ENCODE results near the gene CAPN9.
"Not testable (repeated sequence)": the region's sequence is repeated elsewhere in the genome, so short reads cannot be mapped to it uniquely, and the experiment has no call there.

CAPN9 gene, protein sequence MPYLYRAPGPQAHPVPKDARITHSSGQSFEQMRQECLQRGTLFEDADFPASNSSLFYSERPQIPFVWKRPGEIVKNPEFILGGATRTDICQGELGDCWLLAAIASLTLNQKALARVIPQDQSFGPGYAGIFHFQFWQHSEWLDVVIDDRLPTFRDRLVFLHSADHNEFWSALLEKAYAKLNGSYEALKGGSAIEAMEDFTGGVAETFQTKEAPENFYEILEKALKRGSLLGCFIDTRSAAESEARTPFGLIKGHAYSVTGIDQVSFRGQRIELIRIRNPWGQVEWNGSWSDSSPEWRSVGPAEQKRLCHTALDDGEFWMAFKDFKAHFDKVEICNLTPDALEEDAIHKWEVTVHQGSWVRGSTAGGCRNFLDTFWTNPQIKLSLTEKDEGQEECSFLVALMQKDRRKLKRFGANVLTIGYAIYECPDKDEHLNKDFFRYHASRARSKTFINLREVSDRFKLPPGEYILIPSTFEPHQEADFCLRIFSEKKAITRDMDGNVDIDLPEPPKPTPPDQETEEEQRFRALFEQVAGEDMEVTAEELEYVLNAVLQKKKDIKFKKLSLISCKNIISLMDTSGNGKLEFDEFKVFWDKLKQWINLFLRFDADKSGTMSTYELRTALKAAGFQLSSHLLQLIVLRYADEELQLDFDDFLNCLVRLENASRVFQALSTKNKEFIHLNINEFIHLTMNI

DNA sequence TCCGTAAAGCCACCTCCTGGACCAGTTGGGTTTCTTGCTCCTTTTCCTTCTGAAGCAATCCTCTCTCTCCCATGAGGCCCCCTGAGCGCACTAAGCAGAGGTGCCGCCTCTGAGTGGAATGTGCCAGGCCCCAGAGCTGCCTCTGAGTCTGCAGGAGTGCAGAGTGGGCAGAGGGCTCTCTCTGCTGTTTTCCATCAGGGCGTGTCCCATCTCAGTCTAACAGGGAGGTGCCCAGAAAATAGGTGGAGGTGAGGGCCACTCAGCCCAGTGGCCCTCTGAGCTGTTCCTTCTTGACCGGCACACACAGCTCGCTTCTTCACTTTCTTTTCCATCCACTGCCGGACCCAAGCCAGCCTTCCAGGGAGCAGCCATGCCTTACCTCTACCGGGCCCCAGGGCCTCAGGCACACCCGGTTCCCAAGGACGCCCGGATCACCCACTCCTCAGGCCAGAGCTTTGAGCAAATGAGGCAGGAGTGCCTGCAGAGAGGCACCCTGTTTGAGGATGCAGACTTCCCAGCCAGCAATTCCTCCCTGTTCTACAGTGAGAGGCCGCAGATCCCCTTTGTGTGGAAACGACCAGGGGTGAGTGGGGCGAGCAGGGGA, at the start of gene CAPN9:
CAPN9 (plus strand) TSS at position 262 of the 604 bp plus-strand sequence; CDS start at position 371, 109 bp downstream.
- no peak for DNase-seq (ENCODE audit: low spot score)

DNA sequence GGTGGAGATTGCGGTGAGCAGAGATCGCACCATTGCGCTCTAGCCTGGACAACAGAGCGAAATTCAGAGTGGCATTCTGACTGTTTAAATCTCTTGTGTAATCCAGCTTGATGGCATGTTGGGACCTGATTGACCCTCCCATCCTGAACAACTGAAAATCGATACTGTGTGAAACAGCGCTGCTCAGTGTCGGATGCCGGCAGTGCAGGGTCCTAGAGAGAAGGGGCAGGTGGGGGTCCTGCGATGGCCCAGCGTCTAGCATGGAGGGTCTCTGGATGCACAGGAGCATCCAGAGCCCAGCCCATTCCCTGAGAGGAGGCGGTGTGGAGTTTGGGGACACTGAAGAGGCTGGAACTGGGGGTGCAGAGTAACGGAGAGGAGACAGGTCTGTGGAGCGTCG, 49.1 kb upstream of the CAPN9 start:
- no peak for DNase-seq (ENCODE audit: low spot score)

DNA sequence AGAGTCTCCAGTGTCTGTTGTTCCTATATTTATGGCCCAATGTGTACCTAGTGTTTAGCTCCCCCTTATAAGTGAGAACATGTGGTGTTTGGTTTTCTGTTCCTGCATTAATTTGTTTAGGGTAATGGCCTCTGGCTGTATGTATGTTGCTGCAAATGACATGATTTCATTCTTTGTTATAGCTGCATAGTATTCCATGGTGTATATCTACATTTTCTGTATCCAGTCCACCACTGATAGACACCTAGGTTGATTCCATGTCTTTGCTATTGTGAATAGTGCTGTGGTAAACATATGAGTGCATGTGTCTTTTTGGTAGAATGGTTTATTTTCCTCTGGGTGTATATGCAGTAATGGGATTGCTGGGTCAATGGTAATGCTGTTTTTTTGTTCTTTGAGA, 48.2 kb upstream of the CAPN9 start:
- not testable (repeated sequence) for DNase-seq (ENCODE audit: low spot score)

DNA sequence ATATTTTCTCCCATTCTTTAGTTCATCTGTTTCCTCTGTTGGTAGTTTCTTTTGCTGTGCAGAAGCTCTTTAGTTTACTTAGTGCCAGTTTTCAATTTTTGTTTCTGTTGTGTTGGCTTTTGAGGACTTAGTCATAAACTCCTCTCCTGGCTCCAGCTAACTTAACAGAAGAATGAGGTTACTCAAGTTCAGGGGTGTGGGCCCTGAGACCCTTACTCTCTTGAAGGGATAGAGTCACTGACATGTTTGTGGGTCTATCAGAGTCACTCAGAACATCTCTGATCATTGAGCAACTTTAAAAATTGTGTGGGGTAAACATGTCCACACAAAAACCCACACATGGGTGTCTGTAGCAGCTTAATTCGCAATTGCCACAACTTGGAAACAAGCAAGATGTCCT, 47.5 kb upstream of the CAPN9 start:
- DNase-seq (ENCODE audit: low spot score), result no peak

DNA sequence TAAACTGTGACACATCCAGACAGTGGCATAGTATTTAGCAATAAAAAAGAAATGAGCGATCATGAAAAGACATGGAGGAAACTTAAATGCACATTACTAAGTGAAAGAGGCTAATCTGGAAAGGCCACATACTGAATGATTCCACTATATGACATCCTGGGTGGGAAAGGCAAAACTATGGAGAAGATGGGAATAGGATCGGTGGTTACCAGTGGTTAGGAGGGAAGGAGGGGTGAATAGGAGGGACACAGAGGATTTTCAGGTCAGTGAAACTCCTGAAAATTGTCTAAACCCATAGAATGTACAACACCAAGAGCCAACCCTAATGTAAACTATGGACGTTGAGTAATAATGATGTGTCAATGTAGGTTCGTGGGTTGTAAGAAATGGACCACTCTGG, 47.1 kb upstream of the CAPN9 start:
- DNase-seq (ENCODE audit: low spot score), result no peak

DNA sequence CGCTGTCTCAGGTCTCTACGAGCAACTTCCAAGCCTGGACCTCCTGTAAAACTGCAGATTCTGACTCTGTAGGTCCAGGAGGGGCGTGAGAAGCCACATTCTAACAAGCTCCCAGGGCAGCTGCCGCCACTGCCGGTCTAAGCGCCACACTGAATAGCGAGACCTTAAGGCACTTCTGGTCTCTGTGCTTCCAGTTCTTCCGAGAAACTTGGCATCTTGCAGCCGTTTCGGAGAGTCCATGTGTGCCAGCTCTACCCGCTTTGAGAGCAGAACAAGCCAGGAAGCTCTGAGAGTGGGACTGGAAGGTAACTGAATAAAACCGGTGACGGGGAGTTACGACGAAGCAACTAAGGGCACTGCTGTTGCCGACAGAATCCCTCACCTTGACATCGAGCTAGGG, 45.8 kb upstream of the CAPN9 start:
- DNase-seq (ENCODE audit: low spot score), result peak; percentile 53

DNA sequence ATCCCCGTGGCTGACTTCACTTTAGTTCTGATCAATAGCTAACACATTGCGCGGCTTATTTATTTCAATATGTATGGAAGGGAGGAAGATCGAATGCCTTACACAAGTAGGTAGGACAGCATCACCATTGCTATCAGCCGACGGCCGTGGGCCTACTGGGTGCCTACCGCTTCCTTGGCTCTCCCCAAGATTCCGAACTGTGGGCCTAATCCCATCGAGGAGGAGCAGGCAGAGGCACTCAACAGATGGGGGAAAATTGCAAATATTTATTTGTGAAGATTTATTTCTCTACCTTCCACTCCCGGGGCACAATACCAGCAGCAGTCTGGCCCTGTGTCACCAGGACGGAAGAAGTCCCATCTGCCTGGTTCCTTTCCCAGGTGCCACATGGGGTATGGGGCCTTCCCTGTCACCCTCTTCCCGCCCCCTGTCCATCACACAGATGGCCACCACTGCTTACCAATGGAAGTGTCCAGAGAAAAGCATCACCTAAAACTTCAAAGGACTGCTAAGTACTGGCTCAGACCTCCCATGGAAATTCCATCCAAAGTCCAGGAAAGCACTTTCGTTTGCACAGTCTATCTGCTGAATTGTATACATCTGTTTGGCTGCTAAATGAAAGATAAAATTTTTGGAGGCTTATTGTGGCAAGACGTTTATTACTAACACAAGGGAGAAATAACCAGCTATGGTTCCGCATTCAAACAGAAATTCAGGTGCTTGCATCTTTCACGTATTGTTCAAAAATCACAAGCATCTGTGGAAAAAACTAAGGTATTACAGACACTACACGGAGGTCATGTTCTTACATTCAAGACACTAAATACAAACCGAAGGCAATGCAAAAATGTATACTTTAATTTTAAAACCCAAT, 45.1 kb upstream of the CAPN9 start:
- no peak for DNase-seq (ENCODE audit: low spot score)

DNA sequence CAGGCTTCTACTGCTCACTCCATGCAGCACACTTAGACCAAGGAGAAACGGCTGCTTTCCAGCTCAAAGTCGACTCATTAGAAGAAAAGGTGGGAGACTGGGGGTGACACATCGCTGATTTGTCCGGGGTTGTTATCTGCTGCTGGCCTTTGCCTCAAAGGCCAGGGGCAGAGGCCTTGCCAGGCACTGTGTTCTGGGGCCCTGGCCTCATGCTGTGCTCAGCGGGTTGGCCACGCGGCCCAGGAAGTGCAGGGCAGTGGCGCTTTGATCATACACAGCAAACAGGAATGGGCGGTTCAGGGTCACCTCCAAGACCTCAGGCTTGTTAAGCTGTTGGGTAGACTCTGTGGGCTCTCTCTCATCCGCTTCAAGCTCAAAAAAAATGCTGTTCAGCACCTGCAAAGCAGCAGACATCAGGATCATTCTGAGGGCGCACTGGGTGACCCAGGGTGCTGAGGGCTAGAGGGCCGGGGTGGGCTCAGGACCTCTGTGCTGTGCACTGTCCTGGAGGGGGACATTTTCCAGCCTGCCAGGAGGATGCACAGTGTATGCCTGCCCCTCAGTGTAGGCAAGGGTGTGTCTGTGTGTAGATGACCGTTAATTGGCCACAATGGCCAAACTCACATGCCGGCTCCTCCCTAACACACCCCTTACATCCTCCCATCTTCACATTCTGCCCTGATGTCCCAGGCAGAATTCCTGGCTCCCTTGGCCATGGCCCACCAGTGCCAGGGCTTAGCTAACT, 44.1 kb upstream of the CAPN9 start:
- DNase-seq (ENCODE audit: low spot score), result no peak

DNA sequence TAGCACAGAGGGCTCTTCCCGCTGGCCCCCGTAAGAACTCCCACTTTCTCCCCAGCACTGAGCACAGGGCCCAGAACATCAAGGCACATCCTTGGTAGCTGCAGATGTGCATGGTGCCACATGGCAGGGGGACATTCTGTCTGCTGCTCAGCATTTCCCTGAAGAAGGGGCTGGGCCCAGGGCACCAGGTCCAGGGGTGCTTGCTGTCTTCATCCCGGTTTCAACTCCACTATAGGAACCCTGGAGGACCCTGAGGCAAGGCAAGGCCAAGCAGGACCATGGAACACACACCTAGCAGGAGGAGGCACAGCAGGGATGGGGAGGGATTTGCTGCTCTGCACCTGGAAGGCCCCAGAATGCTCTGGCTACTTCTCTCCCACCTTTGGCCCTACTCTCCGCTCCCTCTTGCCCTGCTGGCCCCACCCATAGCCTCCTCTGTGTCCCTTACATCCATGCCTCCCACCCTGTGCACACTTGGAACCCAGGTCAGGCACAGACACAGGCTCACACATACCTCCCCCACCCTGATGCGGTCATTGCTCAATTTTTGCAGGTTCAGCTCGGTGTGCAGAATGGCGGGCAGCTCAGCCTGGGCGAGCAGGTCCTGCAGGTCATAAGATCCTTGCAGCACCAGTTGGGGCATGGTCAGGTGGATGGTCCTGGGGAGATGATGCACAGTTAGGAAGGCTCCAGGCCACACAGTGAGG, 43.4 kb upstream of the CAPN9 start:
- no peak for DNase-seq (ENCODE audit: low spot score)

DNA sequence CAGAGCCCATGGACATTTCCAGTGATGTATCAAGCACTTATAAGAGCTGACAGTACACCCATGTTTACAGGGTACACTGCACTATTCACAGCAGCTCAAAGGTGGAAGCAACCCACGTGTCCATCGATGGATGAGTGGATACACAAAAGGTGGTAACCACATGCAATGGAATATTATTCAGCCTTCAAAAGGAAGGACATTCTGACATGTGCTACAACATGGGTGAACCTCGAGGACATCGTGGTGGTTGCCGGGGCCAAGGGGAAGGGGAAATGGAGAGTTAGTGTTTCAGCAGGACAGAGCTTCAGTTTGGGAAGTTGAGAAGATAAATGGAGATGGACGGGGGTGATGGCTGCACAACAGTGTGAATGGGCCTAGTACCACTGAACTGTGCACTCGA, 42.4 kb upstream of the CAPN9 start:
- DNase-seq (ENCODE audit: low spot score), result no peak

DNA sequence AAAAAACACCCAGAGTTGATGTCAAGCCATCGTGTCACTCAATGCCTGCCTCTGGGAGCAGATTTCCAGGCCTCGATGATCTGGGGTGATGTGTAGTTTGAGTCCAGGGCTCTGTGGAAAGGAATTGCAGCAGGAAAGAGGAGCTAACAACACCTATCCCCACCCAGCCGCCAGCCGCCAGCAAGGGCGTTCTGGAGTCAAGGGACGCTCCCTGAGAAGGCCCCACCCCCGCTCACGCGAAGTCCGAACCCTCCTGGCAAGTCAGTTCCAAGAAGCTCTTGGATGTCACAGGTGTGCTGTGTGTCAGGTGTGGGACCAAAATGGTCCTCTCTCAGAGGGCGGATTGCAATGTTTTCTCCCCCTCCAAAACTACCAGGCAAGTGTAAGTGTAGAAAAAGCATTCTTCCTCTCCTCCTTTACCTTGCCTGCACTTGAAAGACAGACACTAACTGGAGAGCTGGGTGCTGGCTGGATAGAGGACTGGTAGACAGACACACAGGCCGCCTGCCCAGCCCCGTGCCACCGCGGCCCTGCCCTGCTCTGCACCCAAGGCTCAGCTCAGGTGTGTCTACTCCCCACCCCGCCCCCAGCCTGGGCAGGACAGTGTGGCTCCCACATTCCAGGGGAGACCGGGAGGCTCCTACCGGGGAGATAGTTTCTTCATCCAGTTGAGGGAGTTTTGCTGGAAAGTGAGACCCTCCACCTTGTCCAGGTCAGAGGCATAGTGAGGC, 41.7 kb upstream of the CAPN9 start:
- DNase-seq (ENCODE audit: low spot score), result no peak

DNA sequence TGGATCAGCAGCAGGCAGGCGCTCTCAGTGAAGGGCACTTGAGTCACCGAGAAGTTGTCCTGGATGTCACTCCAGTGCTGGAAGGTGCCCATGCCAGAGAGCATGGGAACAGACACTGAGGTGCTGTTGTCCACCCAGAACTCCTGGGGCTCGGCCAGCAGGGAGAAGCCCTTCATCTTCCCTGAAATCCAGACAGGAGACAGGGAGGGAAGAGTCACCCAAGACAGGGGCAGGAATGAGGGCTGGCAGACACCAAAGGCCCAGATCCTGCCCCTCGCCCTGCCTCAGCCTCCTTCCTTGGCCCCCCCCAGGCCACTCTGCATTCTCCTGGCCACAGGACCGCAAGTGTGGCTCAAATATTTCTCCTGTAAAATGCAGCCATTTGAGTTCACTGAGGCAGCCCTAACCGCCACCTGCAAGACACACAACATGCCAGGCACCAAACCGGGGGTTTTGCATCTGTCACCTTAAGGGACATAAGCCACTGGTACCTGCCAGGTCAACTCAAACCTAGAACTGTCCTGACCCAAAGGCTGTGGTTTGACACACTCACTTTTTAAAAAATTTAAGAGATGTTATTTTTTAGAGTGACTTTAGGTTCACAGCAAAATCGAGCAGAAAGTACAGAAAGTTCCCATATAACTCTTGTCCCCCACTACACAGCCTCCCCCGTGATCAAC, 41.0 kb upstream of the CAPN9 start:
- no peak for DNase-seq (ENCODE audit: low spot score)

DNA sequence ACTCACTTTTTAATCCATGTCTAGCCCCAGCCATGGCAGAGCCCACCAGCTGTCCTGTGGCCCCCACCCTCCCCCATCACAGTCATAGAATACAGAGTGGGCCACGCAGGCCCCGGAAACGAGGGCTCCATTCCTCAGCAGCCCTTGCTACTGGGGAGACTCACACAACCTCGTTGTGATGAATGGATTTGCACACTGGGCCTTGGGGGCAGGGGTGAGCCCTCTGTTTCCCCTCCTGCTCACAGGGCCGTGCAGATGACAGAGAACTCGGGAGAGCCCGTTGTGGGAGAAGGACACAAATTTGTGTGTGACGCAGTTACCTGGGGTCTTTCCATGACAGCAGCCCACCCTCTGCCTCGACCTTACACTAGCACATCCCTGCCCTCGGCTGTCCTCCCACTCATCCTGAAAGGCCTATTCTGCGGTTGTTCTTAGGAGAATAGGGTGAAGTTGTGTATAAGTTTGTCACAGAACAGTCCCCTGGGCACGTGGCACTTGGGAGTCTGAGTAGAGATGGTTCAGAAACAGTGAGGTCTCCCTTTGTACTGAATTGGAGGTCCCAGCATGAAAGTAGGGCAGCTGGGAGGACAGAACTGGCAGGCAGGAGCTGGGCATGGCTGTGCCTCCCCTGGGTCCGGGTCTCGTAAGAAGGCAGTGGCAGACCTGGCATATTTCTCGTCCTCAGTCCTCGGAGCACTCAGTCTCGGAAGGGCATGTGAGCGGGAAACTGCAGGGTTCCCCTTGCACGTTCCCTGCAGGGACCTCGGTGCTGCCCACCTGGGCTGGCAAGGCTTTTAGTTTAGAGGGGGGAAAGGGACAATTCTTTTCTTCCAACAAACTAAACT, 40.1 kb upstream of the CAPN9 start:
- DNase-seq (ENCODE audit: low spot score), result no peak

DNA sequence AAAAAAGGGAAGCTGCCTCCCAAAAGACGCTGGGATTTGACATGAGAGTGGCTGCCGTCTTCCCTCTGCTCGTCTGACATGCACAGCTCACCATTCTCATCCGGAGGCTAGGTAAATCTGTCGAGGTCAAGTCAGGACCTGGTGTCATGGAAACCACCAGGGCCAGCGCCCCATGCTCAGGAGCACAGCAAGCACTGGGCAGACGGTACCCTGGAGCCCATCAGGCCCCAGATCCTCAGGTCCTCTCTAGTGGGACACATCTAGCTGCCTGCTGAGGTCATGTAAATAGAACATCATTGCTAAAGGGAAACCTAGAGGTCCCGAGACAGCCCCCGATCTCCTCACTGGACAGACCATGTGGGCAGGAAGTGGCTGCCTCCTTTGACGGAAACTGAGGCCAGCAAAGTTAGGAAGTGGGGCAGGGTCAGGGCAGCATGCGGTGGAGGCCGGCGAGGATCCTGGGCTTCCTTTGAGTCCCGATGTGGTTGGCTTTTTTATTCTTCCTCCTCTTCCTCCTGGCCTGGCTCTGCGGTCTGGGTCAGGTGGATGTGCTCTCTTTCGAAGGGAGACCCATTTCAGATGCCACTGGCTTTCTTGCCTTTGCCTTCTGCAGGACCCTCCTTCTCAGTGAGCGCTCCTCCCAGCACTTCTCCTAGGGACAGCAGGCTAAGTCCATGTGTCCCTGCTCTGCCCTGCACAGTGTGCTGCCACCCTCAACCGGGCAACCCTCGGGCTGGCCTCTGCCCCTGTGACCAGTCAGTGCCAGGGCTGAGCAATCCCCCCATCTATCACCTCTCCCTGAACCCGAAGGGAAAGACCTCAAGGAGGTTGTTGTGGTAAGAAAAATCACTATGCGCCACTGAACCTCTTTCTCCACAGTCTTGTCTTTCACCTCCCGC, 39.2 kb upstream of the CAPN9 start:
- no peak for DNase-seq (ENCODE audit: low spot score)

DNA sequence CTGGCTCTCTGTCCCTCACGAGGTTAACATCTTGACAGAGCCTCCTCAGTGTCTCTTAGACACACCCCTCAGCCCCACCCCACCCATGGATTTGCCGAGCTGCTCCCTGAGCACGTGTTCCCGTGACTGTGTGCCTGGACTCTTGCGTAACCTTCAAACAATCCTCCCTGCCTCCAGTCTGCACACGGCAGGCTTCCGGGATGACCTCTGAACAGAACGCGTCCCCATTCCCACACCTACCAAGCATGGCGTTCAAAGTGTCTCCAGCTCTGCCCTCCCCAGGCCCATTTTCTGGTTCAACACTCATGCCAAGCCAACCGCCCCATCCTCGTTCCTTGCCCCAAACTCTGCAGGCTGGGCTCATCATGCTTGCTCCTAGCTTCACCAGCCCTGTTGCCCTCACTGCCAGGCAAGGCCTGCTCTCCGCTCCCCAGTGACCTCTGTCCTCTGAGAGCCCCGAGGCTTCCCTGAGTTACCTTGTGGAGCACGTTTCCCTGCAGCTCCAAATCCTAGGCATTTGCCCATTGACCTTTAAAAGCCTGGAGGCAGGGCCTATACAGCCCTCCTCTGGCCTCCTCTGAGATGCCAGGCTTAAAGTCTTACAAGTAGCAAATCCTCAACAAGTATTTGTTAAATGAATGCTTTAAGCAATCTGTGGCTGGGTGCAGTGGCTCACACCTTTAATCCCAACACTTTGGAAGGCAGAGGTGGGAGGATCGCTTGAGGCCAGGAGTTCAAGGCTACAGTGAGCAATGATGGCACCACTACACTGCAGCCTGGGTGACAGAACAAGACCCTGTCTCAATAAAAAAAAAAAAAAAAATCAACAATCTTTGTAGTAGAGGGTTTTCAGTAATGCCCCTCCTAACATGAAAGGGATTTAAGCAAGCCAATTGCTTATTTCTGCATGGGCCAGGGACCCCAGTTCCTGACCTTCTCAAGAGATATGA, 38.3 kb upstream of the CAPN9 start:
- no peak for DNase-seq (ENCODE audit: low spot score)
